T-helper 2 cell treated with Interferon-gamma antibody and Interleukin-4, amounts not matched to agents 100 ng/mL and 5 ng/mL, for 36 hours (primary cell): ENCODE measurements around the gene REEP1. TPM values are rescaled to one million over a fixed set of nuclear protein-coding genes. Genes with fewer than 3 reads are reported as not detected.

Source experiments
- total RNA-seq: library from RNA; stranded (reverse); gene quantifications from 2 replicates; pipeline ENCODE4 v1.2.3, GENCODE V29; 2022

The REEP1 gene
- total RNA-seq, 1 donor from 2014 or later: 0.57 TPM

Other genes starting within 250 kb of the REEP1 start
- 44.5 and 47.2 TPM in 2 replicates for gene POLR1A, start 231.7 kb downstream of the REEP1 start, total RNA-seq
- 141 and 143 TPM in 2 replicates for gene PTCD3, start 231.4 kb downstream of the REEP1 start, total RNA-seq
- 168 and 169 TPM in 2 replicates for gene IMMT, start 142.2 kb downstream of the REEP1 start, total RNA-seq
- gene MRPL35, start 138.2 kb downstream of the REEP1 start, total RNA-seq: 48.5 and 55.6 TPM in 2 replicates
- 70.0 and 75.9 TPM in 2 replicates for gene KDM3A, start 103.7 kb upstream of the REEP1 start, total RNA-seq
- 46.0 and 51.8 TPM in 2 replicates for gene CHMP3, start 225.8 kb upstream of the REEP1 start, total RNA-seq